GM12878 (cell line): ENCODE results near the gene EGF.
A peak's percentile ranks its signal among the peaks of the same experiment; 100 is the strongest.

Experiments used
- CHD4 ChIP-seq: fragments of 200-600 bp; sonication (generic); IDR thresholded peaks from 2 replicates; pipeline ENCODE4 v1.6.1; 2016; ENCODE audit warnings: mild to moderate bottlenecking
- EZH2 ChIP-seq: IDR thresholded peaks from 2 replicates; pipeline ENCODE4 v1.6.1; 2012; ENCODE audit warnings: low read depth, mild to moderate bottlenecking, control low read depth, inconsistent platforms, low read length, borderline replicate concordance; ENCODE audit not compliant: control insufficient read depth
- MXI1 ChIP-seq: fragments of 150-350 bp; IDR thresholded peaks from 2 replicates; pipeline ENCODE4 v1.6.1; 2011; ENCODE audit warnings: low read depth, mild to moderate bottlenecking, inconsistent platforms, low read length, improper control_type of control experiment
- NFXL1 ChIP-seq: fragments of 450-650 bp; IDR thresholded peaks from 2 replicates; pipeline ENCODE4 v1.6.1; 2017; ENCODE audit warnings: antibody characterized with exemption, mild to moderate bottlenecking, borderline replicate concordance
- POLR2AphosphoS5 ChIP-seq: IDR thresholded peaks from 2 replicates; pipeline ENCODE4 v1.6.1; 2011; ENCODE audit warnings: mild to moderate bottlenecking, low read length, inconsistent platforms
- TAF1 ChIP-seq: IDR thresholded peaks from 2 replicates; pipeline ENCODE4 v1.6.1; 2011; ENCODE audit warnings: mild to moderate bottlenecking, low read depth, low read length, borderline replicate concordance
- ZBTB33 ChIP-seq: fragments of 450-650 bp; IDR thresholded peaks from 2 replicates; pipeline ENCODE4 v1.6.1; 2017; ENCODE audit warnings: mild to moderate bottlenecking
- ZNF687 ChIP-seq: fragments of 450-650 bp; IDR thresholded peaks from 2 replicates; pipeline ENCODE4 v1.6.1; 2017; ENCODE audit warnings: mild to moderate bottlenecking, moderate library complexity
- TF ChIP-seq, protein P1 (sequence below), 3 experiments: IDR thresholded peaks in 2 of 3; conservative IDR thresholded peaks in 1 of 3; 2 replicates each; pipeline ENCODE4 v1.5.1; 2011; ENCODE audit warnings: low read depth in 3 of 3, low read length in 3 of 3, mild to moderate bottlenecking in 3 of 3, control low read depth in 2 of 3, moderate library complexity in 2 of 3, inconsistent platforms in 1 of 3, mixed read lengths in 1 of 3; ENCODE audit not compliant: control insufficient read depth in 2 of 3, insufficient read depth in 1 of 3; ENCODE audit errors: extremely low read depth in 1 of 3

GRCh38 chr4:109990261-109991257 lies 77.9 kb downstream of the EGF start:
- TF ChIP-seq CHD4 (no peak), POLR2AphosphoS5 (no peak), EZH2 (no peak), MXI1 (0 out of 2 replicates have a peak, but pooled peaks have one; percentile 33), ZNF687 (no peak), NFXL1 (no peak), ZBTB33 (no peak), TAF1 (no peak)
- TF ChIP-seq, protein P1, sequence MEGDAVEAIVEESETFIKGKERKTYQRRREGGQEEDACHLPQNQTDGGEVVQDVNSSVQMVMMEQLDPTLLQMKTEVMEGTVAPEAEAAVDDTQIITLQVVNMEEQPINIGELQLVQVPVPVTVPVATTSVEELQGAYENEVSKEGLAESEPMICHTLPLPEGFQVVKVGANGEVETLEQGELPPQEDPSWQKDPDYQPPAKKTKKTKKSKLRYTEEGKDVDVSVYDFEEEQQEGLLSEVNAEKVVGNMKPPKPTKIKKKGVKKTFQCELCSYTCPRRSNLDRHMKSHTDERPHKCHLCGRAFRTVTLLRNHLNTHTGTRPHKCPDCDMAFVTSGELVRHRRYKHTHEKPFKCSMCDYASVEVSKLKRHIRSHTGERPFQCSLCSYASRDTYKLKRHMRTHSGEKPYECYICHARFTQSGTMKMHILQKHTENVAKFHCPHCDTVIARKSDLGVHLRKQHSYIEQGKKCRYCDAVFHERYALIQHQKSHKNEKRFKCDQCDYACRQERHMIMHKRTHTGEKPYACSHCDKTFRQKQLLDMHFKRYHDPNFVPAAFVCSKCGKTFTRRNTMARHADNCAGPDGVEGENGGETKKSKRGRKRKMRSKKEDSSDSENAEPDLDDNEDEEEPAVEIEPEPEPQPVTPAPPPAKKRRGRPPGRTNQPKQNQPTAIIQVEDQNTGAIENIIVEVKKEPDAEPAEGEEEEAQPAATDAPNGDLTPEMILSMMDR (IDR thresholded peaks at IDR 0.05 in 2 of 3, conservative IDR thresholded peaks at IDR 0.05 in 1 of 3; ENCODE audit: control insufficient read depth in 2 of 3, extremely low read depth in 1 of 3, insufficient read depth in 1 of 3, low read depth in 3 of 3, low read length in 3 of 3) = no peak
